ENCODE results near the gene HRH3.

HRH3 gene

DNA sequence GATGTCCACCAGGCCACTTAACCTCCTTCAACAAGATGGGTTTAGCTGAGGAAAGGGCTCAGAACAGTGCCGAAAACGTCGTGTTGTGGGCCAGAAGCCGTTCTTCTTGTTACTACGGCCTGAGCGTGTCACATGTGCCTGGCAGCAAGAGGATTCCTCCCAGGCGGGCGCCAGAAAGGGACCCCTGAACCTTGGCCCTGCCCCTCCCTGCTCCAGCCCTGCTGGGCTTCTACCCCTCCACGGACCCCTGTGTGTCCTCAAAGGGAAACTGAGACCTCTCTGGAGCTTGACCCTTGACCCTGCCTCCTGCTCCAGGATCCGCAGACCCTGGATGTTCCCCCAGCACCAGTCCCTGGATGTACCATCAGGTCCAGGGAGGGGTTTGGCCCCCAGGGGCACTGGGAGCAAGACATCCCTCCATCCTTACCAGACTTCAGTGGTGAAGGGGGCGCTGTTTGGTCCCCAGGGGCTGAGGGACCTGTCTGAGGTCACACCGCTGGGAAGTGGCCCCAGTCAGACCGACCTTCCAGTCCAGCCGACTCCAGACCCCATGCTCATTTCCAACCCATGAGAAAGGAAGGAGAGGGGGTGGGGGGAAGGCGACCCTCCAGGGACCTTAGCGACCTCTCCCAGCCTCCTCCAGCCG lies 10.1 kb downstream of the HRH3 start:
- no peak overlapping the region for H3K4me2 ChIP-seq (ENCODE audit: low read depth, low read length, poor library complexity, severe bottlenecking)
- no peaks in the 10 kb centered on the region for H3F3A ChIP-seq (ENCODE audit: insufficient read depth)
- no peak overlapping the region for H2AFZ ChIP-seq (ENCODE audit: low read depth, low read length, severe bottlenecking)
- no peaks in the 10 kb centered on the region for H3K36me3 ChIP-seq (ENCODE audit: low read length)
- H3K9ac ChIP-seq (ENCODE audit: low read length), result no peak overlapping the region
- no peaks in the 10 kb centered on the region for H4K20me1 ChIP-seq (ENCODE audit: low read depth, low read length)
- no peaks in the 10 kb centered on the region for H3K9me3 ChIP-seq (ENCODE audit: insufficient read depth, low read length)
- H3K79me2 ChIP-seq (ENCODE audit: insufficient read depth, low read length), result no peaks in the 10 kb centered on the region
- H3K27ac ChIP-seq (ENCODE audit: low read depth, low read length), result no peak overlapping the region
- no peaks in the 10 kb centered on the region for H3K9me2 ChIP-seq (replicated peaks; ENCODE audit: insufficient read depth, low read length)
- TF ChIP-seq, protein P1, sequence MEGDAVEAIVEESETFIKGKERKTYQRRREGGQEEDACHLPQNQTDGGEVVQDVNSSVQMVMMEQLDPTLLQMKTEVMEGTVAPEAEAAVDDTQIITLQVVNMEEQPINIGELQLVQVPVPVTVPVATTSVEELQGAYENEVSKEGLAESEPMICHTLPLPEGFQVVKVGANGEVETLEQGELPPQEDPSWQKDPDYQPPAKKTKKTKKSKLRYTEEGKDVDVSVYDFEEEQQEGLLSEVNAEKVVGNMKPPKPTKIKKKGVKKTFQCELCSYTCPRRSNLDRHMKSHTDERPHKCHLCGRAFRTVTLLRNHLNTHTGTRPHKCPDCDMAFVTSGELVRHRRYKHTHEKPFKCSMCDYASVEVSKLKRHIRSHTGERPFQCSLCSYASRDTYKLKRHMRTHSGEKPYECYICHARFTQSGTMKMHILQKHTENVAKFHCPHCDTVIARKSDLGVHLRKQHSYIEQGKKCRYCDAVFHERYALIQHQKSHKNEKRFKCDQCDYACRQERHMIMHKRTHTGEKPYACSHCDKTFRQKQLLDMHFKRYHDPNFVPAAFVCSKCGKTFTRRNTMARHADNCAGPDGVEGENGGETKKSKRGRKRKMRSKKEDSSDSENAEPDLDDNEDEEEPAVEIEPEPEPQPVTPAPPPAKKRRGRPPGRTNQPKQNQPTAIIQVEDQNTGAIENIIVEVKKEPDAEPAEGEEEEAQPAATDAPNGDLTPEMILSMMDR (IDR thresholded peaks at IDR 0.05; ENCODE audit: insufficient read depth, low read length, poor library complexity, severe bottlenecking), result no peak
- no peak for TF ChIP-seq EZH2phosphoT487 (conservative IDR thresholded peaks at IDR 0.05; ENCODE audit: low read length)
- H3K4me3 ChIP-seq (ENCODE audit: insufficient read depth, low read length, poor library complexity, severe bottlenecking), result no peak overlapping the region
- no peaks in the 10 kb centered on the region for H3K27me3 ChIP-seq (ENCODE audit: low read length)

DNA sequence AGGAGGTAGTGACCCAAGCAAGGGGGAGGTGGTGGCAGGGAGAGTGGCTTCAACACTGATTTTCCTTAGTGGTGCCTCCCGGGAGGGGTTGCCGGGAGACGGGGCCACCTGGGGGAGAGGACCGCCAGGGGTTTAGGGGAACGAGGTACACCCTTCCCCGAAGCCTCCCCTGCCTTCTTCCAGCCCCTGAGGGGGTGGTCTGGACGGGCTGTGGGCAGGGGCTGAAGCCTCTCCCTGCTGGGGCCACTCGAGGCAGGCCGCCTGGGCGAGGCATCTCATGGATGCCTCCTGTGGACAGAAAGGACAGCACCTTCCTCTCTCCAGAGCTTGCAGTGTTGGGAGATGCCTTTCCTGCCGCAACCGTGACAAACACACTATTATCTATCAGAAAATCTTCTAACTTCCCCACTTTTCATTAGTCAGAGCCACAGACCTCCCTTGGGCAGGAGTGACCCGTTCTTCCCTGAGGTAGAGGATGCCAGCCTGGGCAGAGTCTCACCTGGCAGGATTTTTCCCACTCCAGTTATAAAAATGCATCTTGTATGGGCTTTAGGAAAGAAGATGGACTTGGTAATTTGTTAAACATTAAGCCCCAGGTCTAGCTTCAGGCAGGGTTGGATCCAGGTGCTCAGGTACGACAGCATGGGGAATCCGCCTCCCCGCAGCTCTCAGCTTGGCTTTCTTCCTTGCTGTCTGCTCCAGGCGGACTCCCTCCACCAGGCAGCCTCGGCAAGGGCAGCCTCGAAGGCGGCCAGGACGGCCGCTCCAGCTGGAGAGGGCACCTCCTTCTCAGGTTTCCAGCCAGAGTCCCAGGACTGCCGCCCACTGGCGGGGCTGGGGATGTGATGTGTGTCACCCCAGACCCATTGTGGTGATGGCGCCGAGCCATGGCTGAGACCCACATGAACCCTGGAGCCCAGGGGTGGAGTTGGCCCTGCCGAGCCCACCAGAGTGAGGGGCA lies 11.0 kb downstream of the HRH3 start:
- no peak overlapping the region for H3K4me3 ChIP-seq (ENCODE audit: insufficient read depth, low read length, poor library complexity, severe bottlenecking)
- TF ChIP-seq EZH2phosphoT487 (conservative IDR thresholded peaks at IDR 0.05; ENCODE audit: low read length), result no peak
- TF ChIP-seq, protein P1 (IDR thresholded peaks at IDR 0.05; ENCODE audit: insufficient read depth, low read length, poor library complexity, severe bottlenecking), result no peak
- no peaks in the 10 kb centered on the region for H3K27me3 ChIP-seq (ENCODE audit: low read length)
- no peaks in the 10 kb centered on the region for H3K9me2 ChIP-seq (replicated peaks; ENCODE audit: insufficient read depth, low read length)
- H3K27ac ChIP-seq (ENCODE audit: low read depth, low read length), result no peak overlapping the region
- H2AFZ ChIP-seq (ENCODE audit: low read depth, low read length, severe bottlenecking), result no peak overlapping the region
- no peaks in the 10 kb centered on the region for H3K9me3 ChIP-seq (ENCODE audit: insufficient read depth, low read length)
- H3K4me2 ChIP-seq (ENCODE audit: low read depth, low read length, poor library complexity, severe bottlenecking), result no peak overlapping the region
- no peak overlapping the region for H3K9ac ChIP-seq (ENCODE audit: low read length)
- H3F3A ChIP-seq (ENCODE audit: insufficient read depth), result no peaks in the 10 kb centered on the region
- H4K20me1 ChIP-seq (ENCODE audit: low read depth, low read length), result no peaks in the 10 kb centered on the region
- H3K36me3 ChIP-seq (ENCODE audit: low read length), result no peaks in the 10 kb centered on the region
- no peaks in the 10 kb centered on the region for H3K79me2 ChIP-seq (ENCODE audit: insufficient read depth, low read length)

DNA sequence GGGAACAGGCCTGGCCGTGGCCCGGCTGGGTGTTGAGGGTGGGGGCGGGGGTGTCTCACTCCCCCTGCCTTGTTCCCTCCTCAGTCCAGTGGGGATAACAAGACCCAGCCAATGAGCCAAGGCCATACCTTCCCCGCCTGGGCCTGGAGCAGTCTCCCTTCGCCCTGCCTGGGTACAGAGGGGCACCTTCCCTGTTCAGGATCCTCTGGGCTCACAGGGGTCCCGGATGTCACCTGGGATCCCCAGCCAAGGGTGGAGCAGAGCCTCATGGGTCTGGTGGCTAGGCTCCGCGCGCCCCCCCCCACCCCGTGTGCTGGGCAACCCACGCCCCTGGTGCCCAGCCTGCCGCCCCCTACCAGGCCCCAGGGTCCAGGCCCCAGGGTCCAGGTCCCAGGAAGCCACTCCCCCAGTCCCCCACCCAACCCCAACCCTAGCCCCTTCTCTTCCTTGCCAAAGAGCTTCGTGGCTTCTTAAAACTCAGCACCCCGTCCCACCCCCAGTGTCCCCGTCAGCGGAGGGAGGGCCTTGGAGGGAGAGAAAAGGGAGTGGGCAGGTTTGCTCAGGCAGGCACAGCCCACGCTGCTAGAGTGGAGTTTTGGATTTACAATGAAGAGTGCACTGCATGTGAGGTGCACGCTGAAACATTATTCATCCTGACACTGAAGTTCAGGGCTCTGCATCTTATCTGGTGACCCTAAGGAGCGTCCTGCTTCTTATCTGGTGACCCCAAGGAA lies 11.8 kb downstream of the HRH3 start:
- Histone ChIP-seq H3K9me3 (ENCODE audit: insufficient read depth, low read length) (no peaks in the 10 kb centered on the region), H3K9me2 (replicated peaks; ENCODE audit: insufficient read depth, low read length) (no peaks in the 10 kb centered on the region), H3K27ac (ENCODE audit: low read depth, low read length) (no peak overlapping the region), H3K9ac (ENCODE audit: low read length) (no peak overlapping the region), H3K4me3 (ENCODE audit: insufficient read depth, low read length, poor library complexity, severe bottlenecking) (no peak overlapping the region), H3K79me2 (ENCODE audit: insufficient read depth, low read length) (no peaks in the 10 kb centered on the region), H3F3A (ENCODE audit: insufficient read depth) (no peaks in the 10 kb centered on the region), H2AFZ (ENCODE audit: low read depth, low read length, severe bottlenecking) (no peak overlapping the region), H3K4me2 (ENCODE audit: low read depth, low read length, poor library complexity, severe bottlenecking) (no peak overlapping the region), H3K36me3 (ENCODE audit: low read length) (no peaks in the 10 kb centered on the region), H3K27me3 (ENCODE audit: low read length) (no peaks in the 10 kb centered on the region), H4K20me1 (ENCODE audit: low read depth, low read length) (no peaks in the 10 kb centered on the region)
- TF ChIP-seq EZH2phosphoT487 (conservative IDR thresholded peaks at IDR 0.05; ENCODE audit: low read length), result no peak
- TF ChIP-seq, protein P1 (IDR thresholded peaks at IDR 0.05; ENCODE audit: insufficient read depth, low read length, poor library complexity, severe bottlenecking), result no peak

All from SU-DHL-6 (cell line).